Measurements from ENCODE around the gene RASA2.

GRCh38 chr3:141514382-141514781, 27.6 kb downstream of the RASA2 start:
- TF ChIP-seq, protein P1, sequence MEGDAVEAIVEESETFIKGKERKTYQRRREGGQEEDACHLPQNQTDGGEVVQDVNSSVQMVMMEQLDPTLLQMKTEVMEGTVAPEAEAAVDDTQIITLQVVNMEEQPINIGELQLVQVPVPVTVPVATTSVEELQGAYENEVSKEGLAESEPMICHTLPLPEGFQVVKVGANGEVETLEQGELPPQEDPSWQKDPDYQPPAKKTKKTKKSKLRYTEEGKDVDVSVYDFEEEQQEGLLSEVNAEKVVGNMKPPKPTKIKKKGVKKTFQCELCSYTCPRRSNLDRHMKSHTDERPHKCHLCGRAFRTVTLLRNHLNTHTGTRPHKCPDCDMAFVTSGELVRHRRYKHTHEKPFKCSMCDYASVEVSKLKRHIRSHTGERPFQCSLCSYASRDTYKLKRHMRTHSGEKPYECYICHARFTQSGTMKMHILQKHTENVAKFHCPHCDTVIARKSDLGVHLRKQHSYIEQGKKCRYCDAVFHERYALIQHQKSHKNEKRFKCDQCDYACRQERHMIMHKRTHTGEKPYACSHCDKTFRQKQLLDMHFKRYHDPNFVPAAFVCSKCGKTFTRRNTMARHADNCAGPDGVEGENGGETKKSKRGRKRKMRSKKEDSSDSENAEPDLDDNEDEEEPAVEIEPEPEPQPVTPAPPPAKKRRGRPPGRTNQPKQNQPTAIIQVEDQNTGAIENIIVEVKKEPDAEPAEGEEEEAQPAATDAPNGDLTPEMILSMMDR (optimal IDR thresholded peaks at IDR 0.05 in 1 of 3, IDR thresholded peaks at IDR 0.05 in 1 of 3, conservative IDR thresholded peaks at IDR 0.05 in 1 of 3; ENCODE audit: extremely low read depth in 1 of 3, insufficient read depth in 2 of 3, low read length in 3 of 3), result no peak
- TF ChIP-seq EZH2 (IDR thresholded peaks at IDR 0.05; ENCODE audit: low read length), result no peak
